ENCODE measurements around the gene PBX3.

DNA sequence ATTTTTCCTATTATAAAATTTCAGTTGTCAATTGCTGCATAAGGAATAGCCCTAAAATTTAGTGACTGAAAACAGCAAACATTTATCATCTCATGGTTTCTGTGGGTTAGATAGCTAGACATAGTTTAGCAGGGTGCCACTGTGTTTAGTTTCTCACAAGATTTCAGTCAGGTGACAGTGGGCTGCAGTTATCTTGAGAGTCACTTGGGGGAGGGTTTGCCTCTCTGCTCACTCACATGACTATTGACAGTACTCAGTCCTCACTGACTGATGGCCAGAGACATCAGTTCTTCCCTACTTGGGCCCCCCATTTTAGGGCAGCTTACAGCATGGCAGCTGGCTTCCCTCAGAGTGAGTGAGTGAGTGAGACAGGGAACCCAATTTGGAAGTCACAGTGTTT lies 42.0 kb downstream of the PBX3 start:
- TF ChIP-seq, protein P1, sequence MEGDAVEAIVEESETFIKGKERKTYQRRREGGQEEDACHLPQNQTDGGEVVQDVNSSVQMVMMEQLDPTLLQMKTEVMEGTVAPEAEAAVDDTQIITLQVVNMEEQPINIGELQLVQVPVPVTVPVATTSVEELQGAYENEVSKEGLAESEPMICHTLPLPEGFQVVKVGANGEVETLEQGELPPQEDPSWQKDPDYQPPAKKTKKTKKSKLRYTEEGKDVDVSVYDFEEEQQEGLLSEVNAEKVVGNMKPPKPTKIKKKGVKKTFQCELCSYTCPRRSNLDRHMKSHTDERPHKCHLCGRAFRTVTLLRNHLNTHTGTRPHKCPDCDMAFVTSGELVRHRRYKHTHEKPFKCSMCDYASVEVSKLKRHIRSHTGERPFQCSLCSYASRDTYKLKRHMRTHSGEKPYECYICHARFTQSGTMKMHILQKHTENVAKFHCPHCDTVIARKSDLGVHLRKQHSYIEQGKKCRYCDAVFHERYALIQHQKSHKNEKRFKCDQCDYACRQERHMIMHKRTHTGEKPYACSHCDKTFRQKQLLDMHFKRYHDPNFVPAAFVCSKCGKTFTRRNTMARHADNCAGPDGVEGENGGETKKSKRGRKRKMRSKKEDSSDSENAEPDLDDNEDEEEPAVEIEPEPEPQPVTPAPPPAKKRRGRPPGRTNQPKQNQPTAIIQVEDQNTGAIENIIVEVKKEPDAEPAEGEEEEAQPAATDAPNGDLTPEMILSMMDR (IDR thresholded peaks at IDR 0.05), result no peak
- no peak for TF ChIP-seq POLR2A (IDR thresholded peaks at IDR 0.05)

All from ovary (tissue), 3 donors.